ENCODE results near the gene SIPA1.

GRCh38 chr11:65662799-65663638, 25.1 kb downstream of the SIPA1 start, which contains the start of gene RELA:
- TF ChIP-seq CTCF (IDR thresholded peaks at IDR 0.05), result peak in 1 of 5 experiments; percentile 10
- peak; percentile 8 for TF ChIP-seq EP300 (IDR thresholded peaks at IDR 0.05; ENCODE audit: low read depth)
- peak; percentile 92 for TF ChIP-seq POLR2A (IDR thresholded peaks at IDR 0.05)
- TF ChIP-seq POLR2AphosphoS5 (IDR thresholded peaks at IDR 0.05), result peak; percentile 73 to 84 (median 75)

All from transverse colon (tissue), 4 donors.